LHCN-M2 (cell line): ENCODE data around the gene IL6R. TPM values are rescaled to one million over a fixed set of nuclear protein-coding genes. Genes with fewer than 3 reads are reported as not detected.
"Not testable (repeated sequence)": the region's sequence is repeated elsewhere in the genome, so short reads cannot be mapped to it uniquely, and the experiment has no call there.

ENCODE experiments used
- DNase-seq: peaks from one replicate; pipeline ENCODE4 v3.0.0-alpha.2; 2012; ENCODE audit warnings: low read depth
- total RNA-seq: library from RNA; depleted of rRNA; stranded (reverse); fragments of >200 nt; gene quantifications from 2 replicates; pipeline ENCODE4 v1.2.3, GENCODE V29; 2014

IL6R gene
- total RNA-seq, 1 experiment from 2014 or later = 0.40 TPM

- DNase-seq = no peak
These were observed 1.4 kb downstream of the IL6R start for GRCh38 chr1:154406572-154406879.

DNA sequence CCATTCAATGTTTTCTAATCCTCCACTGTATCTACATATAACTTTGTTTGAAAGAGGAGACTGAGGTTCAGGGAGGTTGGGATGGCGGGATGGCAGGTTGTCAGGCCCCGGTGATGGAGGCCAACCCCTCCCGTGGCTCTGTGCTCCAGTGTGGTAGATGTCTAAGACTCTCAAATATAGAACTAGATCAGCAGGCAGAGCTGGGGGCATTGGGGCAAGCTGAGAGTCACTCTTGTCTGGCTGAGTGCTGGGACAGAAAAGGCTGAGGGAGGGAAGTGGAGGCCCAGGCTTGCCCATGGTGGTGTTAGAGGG lies 1.7 kb downstream of the IL6R start:
- DNase-seq = no peak

DNA sequence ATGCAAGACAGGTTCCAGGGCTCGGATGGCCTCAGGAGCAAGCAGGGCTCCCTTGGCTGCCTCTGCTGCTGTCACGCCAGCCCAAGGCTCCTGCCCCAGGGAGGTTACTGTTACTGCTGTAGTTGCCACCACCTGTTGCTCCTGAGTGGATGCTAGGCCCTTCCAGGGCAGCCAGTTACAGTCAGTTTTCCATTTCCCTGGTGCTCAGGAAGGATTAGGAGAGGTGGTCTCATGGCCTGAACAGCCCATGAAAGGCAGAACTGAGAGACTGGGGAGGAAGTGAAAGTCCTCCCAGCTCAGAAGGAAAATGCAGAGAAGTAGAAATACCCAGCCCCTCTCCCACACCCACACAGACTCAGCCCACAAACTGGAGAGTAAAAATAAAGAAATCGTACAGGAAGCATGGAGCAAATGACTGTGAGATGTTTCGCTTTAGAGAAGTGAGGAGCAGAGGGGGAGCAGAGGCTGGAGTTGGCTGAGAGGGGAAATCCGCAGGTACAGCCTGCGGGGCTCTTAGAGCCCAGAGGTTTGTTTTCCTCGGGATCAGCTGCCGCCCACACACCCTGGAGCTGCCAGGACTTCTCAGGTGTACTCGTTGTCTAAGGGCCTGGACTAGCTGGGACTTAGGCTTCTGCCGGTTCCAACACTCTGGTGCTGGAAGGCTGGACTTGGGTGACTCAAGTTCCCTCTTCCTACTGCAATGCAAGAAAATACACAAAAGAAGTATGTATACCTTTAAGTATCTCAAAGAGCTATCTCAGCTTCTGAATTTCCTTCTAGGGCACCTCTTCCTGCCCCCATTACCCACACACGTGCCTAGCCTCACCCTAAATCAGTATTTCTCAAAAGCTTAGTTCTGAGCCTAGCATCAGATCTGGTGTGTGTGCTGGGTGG lies 2.3 kb downstream of the IL6R start:
- DNase-seq = no peak

- DNase-seq = no peak
These were observed 3.1 kb downstream of the IL6R start for GRCh38 chr1:154408174-154408777.

- DNase-seq = no peak
These were observed 5.2 kb downstream of the IL6R start for GRCh38 chr1:154410185-154410827.

GRCh38 chr1:154411525-154411924 lies 6.4 kb downstream of the IL6R start:
- no peak for DNase-seq

GRCh38 chr1:154413177-154413783 lies 8.1 kb downstream of the IL6R start:
- DNase-seq = no peak

GRCh38 chr1:154414606-154415005 lies 9.5 kb downstream of the IL6R start:
- DNase-seq = no peak

- no peak for DNase-seq
These were observed 11.6 kb downstream of the IL6R start for GRCh38 chr1:154416471-154417337.

DNA sequence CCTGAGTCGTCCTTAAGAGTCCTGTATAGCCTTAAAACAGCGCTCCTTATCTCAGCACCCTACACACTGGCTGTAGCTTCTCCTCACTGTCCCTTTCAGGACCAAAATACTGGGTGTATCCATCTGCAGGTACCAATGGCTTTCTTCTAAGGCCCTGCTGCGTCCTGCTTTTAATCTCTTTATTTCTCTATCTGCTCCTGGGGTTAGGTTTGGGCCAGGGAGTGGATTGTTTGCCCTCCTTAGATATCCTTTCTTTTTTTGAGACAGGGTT lies 12.1 kb downstream of the IL6R start:
- no peak for DNase-seq

DNA sequence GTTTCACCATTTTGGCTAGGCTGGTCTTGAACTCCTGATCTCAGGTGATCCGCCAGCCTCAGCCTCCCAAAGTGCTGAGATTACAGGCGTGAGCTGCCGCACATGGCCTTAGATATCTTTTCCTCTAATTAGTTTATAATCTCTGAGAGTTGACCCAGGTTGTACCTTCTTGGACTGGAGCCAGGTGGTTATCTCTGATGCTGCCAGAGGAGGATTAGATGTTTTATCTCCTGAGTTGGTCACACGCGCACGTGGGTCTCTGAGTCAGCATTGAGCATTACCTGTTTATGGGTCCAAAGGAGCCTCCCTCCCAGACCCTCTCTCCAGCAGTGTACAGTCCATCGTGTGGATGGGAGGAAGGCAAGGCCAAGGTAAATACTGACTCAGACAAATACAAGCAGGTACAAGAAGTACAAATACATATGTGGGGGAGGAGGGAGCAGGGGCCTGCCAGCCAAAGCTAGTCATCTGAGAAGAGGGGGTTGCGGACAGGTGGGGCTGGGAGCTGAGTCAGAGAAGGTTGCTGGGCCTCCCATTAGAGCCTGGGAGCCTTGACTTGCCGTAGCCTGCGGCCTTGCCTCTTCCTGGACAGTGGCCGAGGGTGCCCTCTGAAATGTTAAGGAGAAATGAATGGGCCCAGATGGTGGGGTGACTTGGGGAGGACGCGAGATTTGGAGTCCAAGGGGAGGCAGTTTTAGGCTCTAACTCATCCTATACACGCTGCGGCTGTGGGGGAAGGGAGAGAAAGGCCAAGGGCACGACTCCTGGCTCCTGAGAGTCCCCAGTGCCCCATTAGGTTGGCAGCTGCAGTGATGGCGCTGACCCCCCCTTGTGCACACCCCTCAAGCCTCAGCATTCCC lies 13.1 kb downstream of the IL6R start:
- no peak for DNase-seq

GRCh38 chr1:154418923-154419619 lies 13.9 kb downstream of the IL6R start:
- no peak for DNase-seq

DNA sequence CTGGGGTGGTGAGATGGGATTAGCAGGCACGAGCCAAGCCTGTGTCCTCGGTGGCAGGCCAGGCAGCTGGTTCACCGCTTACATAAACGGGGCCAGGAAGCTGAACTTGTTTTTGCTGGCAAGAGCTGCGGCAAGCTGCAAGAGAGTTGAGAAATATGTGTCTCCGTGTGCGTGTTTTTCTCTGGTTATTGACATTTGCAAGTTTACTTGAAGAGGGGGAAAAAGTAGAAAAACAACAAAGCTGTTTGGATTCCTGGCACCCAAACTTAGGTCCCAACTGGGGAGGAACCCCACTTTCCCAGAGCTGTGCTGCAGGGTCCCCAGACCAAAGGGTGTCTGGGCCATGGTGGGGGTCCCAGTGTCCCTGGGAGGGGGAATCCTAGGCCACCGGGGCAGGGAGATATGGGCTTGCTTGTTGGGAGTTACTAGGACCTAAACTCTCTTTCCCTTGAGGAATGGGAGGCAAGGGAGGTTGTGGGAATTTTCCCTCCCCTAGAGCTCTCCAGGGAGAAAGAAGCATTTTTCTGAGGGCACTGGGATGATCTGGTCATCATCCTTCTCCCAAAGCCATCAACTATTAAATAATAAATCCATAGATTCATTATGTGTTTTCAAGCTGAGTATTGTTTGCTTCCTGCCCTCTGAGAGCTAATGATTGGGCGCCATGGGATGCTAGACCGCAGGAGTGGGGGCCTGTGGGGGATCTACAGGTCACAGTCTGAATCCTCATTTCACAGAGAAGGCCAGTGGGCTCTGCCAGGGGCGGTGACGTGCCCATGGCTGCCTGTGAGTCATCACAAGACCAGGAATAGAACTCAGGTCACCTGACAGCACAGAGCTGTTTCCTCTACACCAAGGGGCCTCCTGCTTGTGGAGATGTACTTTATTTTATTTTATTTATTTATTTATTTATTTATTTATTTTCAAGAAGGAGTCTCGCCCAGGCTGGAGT lies 14.8 kb downstream of the IL6R start:
- DNase-seq = peak; percentile 84

DNA sequence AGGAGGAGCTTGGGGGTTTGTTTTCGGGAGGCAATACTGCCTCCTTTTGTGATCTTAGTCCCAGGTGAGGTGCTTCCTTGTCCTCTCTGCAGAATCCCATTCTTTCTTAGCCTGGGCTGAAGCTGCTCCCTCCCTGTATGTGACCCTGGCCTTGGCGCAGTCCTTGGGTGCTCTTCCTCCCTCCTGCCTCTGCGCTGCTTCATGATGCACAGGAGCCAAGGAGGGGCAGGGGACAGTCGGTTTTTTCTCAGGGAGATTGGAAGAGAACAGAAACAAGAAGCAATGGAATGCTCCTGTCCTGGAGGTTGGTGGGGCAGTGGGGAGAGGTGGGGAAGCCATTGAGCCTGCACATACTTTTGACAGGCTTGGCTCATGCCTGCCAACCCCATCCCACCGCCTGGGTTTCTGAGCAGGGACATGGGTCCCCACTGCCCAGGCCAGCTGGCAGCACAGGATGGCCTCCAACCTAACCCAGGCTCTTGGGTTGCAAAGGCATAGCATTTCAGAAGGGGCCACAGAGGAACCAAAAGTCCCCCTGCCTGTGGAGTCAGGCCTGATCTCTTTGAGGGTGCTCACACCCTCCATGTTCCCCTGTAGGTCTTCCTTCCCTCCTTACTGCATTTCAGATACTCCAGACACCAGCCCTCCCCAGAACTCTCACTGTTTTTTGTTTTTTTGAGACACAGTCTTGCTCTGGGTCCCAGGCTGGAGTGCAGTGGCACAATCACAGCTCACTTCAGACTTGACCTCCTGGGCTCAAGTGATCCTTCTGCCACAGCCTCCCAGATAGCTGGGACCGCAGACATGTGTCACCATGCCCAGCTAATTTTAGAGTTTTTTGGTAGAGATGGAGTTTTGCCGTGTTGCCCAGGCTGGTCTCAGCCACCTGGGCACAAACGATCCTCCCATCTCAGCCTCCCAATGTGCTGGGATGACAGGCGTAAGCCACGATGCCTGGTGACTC lies 16.1 kb downstream of the IL6R start:
- no peak for DNase-seq

DNA sequence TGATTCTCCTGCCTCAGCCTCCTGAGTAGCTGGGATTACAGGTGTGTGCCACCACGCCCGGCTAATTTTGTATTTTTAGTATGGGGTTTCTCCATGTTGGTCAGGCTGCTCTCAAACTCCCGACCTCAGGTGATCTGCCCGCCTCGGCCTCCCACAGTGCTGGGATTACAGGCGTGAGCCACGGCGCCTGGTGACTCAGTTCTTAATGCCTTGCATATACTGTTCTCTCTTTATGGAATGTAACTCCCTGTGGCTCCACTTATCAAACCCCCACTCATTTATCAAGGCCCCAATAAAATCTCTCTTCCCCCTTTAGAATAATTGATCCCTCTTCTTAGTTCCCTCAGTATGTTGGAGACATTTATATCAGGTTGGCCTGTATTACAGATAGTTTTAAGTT lies 16.9 kb downstream of the IL6R start:
- not testable (repeated sequence) for DNase-seq

- DNase-seq = no peak
These were observed 17.4 kb downstream of the IL6R start for GRCh38 chr1:154422521-154422920.

DNA sequence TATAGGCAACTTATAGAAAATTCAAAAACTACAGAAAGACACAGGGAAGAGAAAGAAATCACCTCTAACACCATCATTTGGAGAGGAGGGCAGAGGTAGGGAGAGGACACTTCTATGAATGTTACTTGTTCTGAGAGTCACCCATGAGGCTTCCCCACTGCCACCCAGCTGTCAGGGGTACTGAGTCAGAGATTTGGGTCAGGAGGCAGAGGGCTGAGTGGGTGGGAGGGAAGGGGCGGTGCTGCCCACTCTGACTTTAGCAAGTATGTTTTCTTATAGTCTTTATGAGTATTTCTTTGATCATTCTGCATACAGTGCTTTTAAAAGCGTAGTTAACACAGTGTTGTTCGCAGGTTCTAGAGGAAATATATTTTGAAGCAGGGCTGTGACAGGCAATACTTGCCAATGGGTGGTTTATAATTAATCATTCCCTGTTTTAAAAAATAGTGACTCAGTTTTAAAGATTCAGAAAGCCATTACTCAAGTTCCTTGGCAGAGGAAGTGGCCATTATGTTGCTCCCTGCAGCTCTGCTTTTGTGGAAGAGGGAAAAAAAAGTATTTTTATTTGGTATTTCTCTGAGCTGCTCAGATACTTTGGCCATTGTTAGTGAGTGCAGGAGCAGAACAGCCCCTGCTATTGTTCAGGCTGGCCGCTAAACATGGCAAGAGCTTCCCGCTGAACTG lies 18.3 kb downstream of the IL6R start:
- DNase-seq = no peak
